ENCODE data around the gene MCF2. TPM values are rescaled to one million over a fixed set of nuclear protein-coding genes. Genes with fewer than 3 reads are reported as not detected.

MCF2 gene
- total RNA-seq, 1 donor from 2014 or later: not detected

- H3K27me3 ChIP-seq (ENCODE audit: control insufficient read depth, insufficient read depth, low read length): no peaks in the 10 kb centered on the region
- no peak overlapping the region for H3K4me3 ChIP-seq (ENCODE audit: low read depth, low read length)
- H3K36me3 ChIP-seq (ENCODE audit: control insufficient read depth, insufficient read depth, low read length): no peaks in the 10 kb centered on the region
- TF ChIP-seq, protein P1, sequence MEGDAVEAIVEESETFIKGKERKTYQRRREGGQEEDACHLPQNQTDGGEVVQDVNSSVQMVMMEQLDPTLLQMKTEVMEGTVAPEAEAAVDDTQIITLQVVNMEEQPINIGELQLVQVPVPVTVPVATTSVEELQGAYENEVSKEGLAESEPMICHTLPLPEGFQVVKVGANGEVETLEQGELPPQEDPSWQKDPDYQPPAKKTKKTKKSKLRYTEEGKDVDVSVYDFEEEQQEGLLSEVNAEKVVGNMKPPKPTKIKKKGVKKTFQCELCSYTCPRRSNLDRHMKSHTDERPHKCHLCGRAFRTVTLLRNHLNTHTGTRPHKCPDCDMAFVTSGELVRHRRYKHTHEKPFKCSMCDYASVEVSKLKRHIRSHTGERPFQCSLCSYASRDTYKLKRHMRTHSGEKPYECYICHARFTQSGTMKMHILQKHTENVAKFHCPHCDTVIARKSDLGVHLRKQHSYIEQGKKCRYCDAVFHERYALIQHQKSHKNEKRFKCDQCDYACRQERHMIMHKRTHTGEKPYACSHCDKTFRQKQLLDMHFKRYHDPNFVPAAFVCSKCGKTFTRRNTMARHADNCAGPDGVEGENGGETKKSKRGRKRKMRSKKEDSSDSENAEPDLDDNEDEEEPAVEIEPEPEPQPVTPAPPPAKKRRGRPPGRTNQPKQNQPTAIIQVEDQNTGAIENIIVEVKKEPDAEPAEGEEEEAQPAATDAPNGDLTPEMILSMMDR (IDR thresholded peaks at IDR 0.05; ENCODE audit: insufficient read depth, low read length, poor library complexity, severe bottlenecking): no peak
- no peak for DNase-seq (ENCODE audit: low read depth)
Measured at GRCh38 chrX:139585613-139586012, 122.4 kb downstream of the MCF2 start.

DNA sequence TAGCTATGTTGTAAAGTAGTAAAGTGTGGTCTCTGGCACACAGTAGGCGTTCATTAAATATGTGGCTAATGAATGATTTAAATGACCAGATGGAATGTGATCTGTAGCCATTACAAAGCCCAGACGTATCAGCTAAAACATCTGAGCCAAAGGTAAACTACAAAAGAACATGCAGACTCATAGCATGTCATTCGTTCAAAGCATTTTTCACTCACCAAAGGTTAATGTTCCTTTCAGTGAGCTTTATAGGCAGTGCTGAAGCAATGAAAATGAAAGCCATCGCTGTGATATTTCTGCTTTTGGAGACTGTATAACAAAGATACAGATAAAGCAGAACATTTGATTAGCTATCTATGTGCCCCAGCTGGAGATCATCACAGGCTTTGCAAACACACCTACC lies 126.9 kb downstream of the MCF2 start:
- no peak overlapping the region for H3K4me3 ChIP-seq (ENCODE audit: low read depth, low read length)
- no peak for DNase-seq (ENCODE audit: low read depth)
- TF ChIP-seq, protein P1 (IDR thresholded peaks at IDR 0.05; ENCODE audit: insufficient read depth, low read length, poor library complexity, severe bottlenecking): no peak
- no peaks in the 10 kb centered on the region for H3K36me3 ChIP-seq (ENCODE audit: control insufficient read depth, insufficient read depth, low read length)
- no peaks in the 10 kb centered on the region for H3K27me3 ChIP-seq (ENCODE audit: control insufficient read depth, insufficient read depth, low read length)

DNA sequence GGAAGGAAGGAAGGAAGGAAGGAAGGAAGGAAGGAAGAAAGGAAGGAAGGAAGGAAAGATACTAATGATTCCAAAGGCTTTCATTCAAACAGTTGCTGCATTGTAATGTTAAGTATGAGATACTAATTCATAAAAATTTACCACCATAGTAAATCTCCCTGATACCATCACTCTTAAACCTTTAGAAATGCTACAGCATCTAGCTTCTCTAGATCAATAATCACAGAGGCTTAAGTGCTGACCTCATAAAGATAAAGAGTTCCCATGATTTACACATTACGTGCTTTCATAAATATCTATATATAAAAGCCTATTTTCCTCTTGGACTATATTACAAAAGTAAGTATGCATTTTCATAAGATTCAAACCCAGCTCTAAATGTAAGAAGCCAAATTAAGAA lies 141.0 kb downstream of the MCF2 start:
- H3K4me3 ChIP-seq (ENCODE audit: low read depth, low read length): no peak overlapping the region
- no peaks in the 10 kb centered on the region for H3K27me3 ChIP-seq (ENCODE audit: control insufficient read depth, insufficient read depth, low read length)
- no peak for DNase-seq (ENCODE audit: low read depth)
- TF ChIP-seq, protein P1 (IDR thresholded peaks at IDR 0.05; ENCODE audit: insufficient read depth, low read length, poor library complexity, severe bottlenecking): no peak
- no peaks in the 10 kb centered on the region for H3K36me3 ChIP-seq (ENCODE audit: control insufficient read depth, insufficient read depth, low read length)

DNA sequence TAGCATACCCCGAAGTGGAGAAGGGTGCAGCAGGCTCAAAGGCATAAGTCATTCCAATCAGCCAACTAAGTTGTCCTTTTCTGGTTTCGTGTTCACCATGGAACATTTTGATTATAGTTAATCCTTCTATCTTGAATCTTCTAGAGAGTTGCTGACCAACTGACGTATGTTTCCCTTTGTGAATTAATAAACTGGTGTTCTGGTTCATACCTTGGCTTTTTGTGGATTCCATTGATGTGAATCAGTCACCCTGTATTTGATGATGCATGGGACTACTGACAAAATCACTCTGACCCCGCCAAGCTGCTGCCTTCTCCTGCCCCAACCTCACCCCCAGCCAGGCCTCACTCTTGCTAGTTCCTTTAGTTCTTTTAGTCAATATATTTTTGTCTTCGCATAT lies 144.7 kb downstream of the MCF2 start:
- no peaks in the 10 kb centered on the region for H3K27me3 ChIP-seq (ENCODE audit: control insufficient read depth, insufficient read depth, low read length)

DNA sequence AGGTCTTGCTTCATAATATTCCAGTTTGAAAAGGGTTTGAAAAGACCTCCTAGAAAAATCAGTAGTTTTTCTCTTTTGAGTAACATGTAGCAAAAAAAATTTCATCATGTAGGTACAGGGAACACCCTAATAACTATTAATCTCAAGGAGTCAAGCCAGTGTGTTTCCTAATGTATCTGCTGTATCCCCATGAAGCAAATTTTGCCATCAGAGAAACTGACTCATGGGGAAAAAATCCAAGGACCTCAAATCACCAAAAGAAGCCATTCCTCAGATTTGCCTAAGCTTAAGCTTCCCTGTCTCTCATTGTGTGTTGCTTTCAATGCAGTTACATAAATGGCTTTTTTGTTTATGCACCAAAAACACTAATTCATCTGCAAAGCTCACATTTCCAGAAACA lies 147.7 kb downstream of the MCF2 start:
- TF ChIP-seq, protein P1 (IDR thresholded peaks at IDR 0.05; ENCODE audit: insufficient read depth, low read length, poor library complexity, severe bottlenecking): no peak
- DNase-seq (ENCODE audit: low read depth): no peak
- Histone ChIP-seq H3K27me3 (ENCODE audit: control insufficient read depth, insufficient read depth, low read length) (peaks cover 2% of the 10 kb centered on the region), H3K4me3 (ENCODE audit: low read depth, low read length) (no peak overlapping the region), H3K36me3 (ENCODE audit: control insufficient read depth, insufficient read depth, low read length) (no peaks in the 10 kb centered on the region)

More for the DNA sequence above, 144.7 kb downstream of the MCF2 start:
- TF ChIP-seq, protein P1 (IDR thresholded peaks at IDR 0.05; ENCODE audit: insufficient read depth, low read length, poor library complexity, severe bottlenecking): no peak
- no peak for DNase-seq (ENCODE audit: low read depth)
- H3K36me3 ChIP-seq (ENCODE audit: control insufficient read depth, insufficient read depth, low read length): no peaks in the 10 kb centered on the region
- H3K4me3 ChIP-seq (ENCODE audit: low read depth, low read length): no peak overlapping the region

- no peaks in the 10 kb centered on the region for H3K36me3 ChIP-seq (ENCODE audit: control insufficient read depth, insufficient read depth, low read length)
- TF ChIP-seq, protein P1 (IDR thresholded peaks at IDR 0.05; ENCODE audit: insufficient read depth, low read length, poor library complexity, severe bottlenecking): peak; percentile 61
- DNase-seq (ENCODE audit: low read depth): peak; percentile 18
- no peak overlapping the region for H3K4me3 ChIP-seq (ENCODE audit: low read depth, low read length)
- peaks cover 2% of the 10 kb centered on the region for H3K27me3 ChIP-seq (ENCODE audit: control insufficient read depth, insufficient read depth, low read length)
Measured at GRCh38 chrX:139559383-139560042, 148.5 kb downstream of the MCF2 start.

All from kidney epithelial cell (primary cell).